Measurements from ENCODE around the gene TTC39C. TPM values are rescaled to one million over a fixed set of nuclear protein-coding genes. Genes with fewer than 3 reads are reported as not detected.

TTC39C gene
- total RNA-seq, 2 donors from 2014 or later = 8.8 to 9.5 TPM

- intact Hi-C loops (cut with DNase I) = no loop called here
- H3K9ac ChIP-seq (ENCODE audit: low read depth in 2 of 2, low read length in 2 of 2) = no peak overlapping the region
- DNase-seq = no peak
- H3K27ac ChIP-seq = no peak overlapping the region
- H3K27me3 ChIP-seq = no peaks in the 10 kb centered on the region
- H3K4me3 ChIP-seq = no peak overlapping the region
- H3K36me3 ChIP-seq = no peaks in the 10 kb centered on the region
- no peak for TF ChIP-seq CTCF (IDR thresholded peaks at IDR 0.05)
- peaks cover 4% of the 10 kb centered on the region for H3K4me1 ChIP-seq
- H3K9me3 ChIP-seq = no peaks in the 10 kb centered on the region
Observed at GRCh38 chr18:23986600-23987359, 27.8 kb upstream of the TTC39C start.

- DNase-seq = no peak
- no peaks in the 10 kb centered on the region for H3K9me3 ChIP-seq
- H3K36me3 ChIP-seq = no peaks in the 10 kb centered on the region
- H3K27me3 ChIP-seq = no peaks in the 10 kb centered on the region
- intact Hi-C loops (cut with DNase I) = no loop called here
- no peak overlapping the region for H3K4me3 ChIP-seq
- no peak overlapping the region for H3K27ac ChIP-seq
- no peak for TF ChIP-seq CTCF (IDR thresholded peaks at IDR 0.05)
- no peaks in the 10 kb centered on the region for H3K4me1 ChIP-seq
- H3K9ac ChIP-seq (ENCODE audit: low read depth in 2 of 2, low read length in 2 of 2) = no peak overlapping the region
Observed at GRCh38 chr18:23990474-23991410, 23.8 kb upstream of the TTC39C start.

DNA sequence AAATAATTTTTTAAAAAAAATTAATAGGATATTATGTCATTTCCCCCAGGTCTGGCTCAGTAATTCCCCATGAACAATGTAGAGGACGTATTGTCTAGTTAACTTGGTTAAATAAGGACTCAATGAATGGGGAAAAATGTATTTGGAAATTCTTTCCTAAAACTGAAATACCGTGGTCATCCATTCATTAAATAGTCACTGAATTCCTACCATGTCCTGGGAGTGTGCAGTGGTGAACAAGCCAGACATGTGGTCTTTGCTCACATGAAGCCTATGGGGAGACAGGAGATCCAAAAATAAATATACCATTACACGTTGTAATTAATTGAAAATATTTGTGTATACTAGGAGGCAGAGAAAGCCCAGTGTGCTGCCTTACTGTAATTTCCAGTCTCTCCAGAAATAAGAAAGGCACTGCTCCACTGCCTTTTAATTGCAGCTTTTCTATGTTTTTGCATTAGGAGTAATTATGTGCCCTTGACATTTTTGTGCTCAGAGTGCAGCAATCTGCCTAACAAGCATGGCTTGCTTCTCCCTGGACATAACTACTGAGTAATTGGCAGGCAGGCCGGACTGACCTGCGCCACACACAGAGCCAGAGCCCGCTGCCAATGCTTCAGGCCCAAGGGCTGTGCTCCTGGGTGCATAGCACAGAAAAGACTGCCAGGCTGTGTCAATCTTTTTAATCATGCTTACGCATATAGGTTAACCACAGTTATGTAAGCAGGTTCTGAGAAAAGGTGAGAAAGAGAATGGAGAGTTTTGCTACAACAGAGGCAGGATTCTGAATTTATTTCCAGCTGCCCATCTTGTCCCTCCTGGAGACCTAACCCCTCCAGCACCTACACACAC lies 22.2 kb upstream of the TTC39C start:
- intact Hi-C loops (cut with DNase I) = no loop called here
- H3K9ac ChIP-seq (ENCODE audit: low read depth in 2 of 2, low read length in 2 of 2) = no peak overlapping the region
- no peak for TF ChIP-seq CTCF (IDR thresholded peaks at IDR 0.05)
- H3K36me3 ChIP-seq = no peaks in the 10 kb centered on the region
- no peak for DNase-seq
- H3K9me3 ChIP-seq = no peaks in the 10 kb centered on the region
- no peak overlapping the region for H3K27ac ChIP-seq
- H3K4me1 ChIP-seq = no peaks in the 10 kb centered on the region
- no peak overlapping the region for H3K4me3 ChIP-seq
- no peaks in the 10 kb centered on the region for H3K27me3 ChIP-seq

GRCh38 chr18:23992941-23993280 lies 21.6 kb upstream of the TTC39C start:
- Histone ChIP-seq H3K4me1 (no peaks in the 10 kb centered on the region), H3K9ac (ENCODE audit: low read depth in 2 of 2, low read length in 2 of 2) (no peak overlapping the region), H3K4me3 (no peak overlapping the region), H3K27ac (no peak overlapping the region), H3K27me3 (no peaks in the 10 kb centered on the region), H3K9me3 (no peaks in the 10 kb centered on the region), H3K36me3 (no peaks in the 10 kb centered on the region)
- no peak for DNase-seq
- TF ChIP-seq CTCF (IDR thresholded peaks at IDR 0.05) = no peak
- intact Hi-C loops (cut with DNase I) = no loop called here

- no peaks in the 10 kb centered on the region for H3K27me3 ChIP-seq
- H3K4me1 ChIP-seq = no peaks in the 10 kb centered on the region
- intact Hi-C loops (cut with DNase I) = no loop called here
- H3K4me3 ChIP-seq = no peak overlapping the region
- no peak for TF ChIP-seq CTCF (IDR thresholded peaks at IDR 0.05)
- H3K9ac ChIP-seq (ENCODE audit: low read depth in 2 of 2, low read length in 2 of 2) = peak overlapping the region in 1 of 2 donors; percentile 1
- no peaks in the 10 kb centered on the region for H3K36me3 ChIP-seq
- H3K27ac ChIP-seq = no peak overlapping the region
- no peaks in the 10 kb centered on the region for H3K9me3 ChIP-seq
- peak; percentile 41 for DNase-seq
Observed at GRCh38 chr18:23994361-23994902, 20.1 kb upstream of the TTC39C start.

Measured in colonic mucosa (tissue), 4 donors.